ENCODE measurements around the gene KIAA1958. TPM values are rescaled to one million over a fixed set of nuclear protein-coding genes. Genes with fewer than 3 reads are reported as not detected.

KIAA1958 gene
- total and polyA plus RNA-seq, 2 experiments from 2014 or later, result 9.4 to 41.7 TPM

DNA sequence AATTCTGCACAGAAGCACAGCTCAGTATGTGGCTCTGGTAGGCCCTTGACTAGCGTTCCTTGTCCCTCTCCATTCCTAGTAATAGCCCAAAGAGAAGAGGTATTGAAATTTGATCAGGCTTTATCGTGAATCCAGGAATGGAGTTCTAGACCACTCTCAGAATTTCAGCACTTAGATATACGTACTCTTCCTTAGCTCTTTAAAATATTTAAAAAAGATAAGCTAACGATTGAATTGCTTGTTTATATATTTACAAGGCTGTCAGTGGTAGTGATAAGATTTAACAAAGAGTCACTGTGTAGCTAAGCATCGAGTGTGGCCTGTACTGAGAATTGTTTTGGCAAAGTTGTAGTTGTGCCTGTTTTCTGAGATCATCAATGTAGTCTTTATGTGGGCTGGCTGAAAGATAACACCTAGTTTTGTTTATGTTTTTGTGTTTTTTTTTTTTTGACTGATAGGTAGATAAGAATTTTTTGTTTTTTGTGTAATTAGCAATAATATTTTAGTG is 2.5 kb downstream of the KIAA1958 start (continued):
- TF ChIP-seq REST (IDR thresholded peaks at IDR 0.05; ENCODE audit: unreplicated experiment), result no peak
- TF ChIP-seq, protein P1, sequence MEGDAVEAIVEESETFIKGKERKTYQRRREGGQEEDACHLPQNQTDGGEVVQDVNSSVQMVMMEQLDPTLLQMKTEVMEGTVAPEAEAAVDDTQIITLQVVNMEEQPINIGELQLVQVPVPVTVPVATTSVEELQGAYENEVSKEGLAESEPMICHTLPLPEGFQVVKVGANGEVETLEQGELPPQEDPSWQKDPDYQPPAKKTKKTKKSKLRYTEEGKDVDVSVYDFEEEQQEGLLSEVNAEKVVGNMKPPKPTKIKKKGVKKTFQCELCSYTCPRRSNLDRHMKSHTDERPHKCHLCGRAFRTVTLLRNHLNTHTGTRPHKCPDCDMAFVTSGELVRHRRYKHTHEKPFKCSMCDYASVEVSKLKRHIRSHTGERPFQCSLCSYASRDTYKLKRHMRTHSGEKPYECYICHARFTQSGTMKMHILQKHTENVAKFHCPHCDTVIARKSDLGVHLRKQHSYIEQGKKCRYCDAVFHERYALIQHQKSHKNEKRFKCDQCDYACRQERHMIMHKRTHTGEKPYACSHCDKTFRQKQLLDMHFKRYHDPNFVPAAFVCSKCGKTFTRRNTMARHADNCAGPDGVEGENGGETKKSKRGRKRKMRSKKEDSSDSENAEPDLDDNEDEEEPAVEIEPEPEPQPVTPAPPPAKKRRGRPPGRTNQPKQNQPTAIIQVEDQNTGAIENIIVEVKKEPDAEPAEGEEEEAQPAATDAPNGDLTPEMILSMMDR (conservative IDR thresholded peaks at IDR 0.05; ENCODE audit: low read depth in 2 of 2), result no peak
- TF ChIP-seq STAT1 (IDR thresholded peaks at IDR 0.05; ENCODE audit: unreplicated experiment), result no peak
- no peak for TF ChIP-seq ZNF114 (CRISPR knock-in tag; IDR thresholded peaks at IDR 0.05)
- TF ChIP-seq, protein P2, sequence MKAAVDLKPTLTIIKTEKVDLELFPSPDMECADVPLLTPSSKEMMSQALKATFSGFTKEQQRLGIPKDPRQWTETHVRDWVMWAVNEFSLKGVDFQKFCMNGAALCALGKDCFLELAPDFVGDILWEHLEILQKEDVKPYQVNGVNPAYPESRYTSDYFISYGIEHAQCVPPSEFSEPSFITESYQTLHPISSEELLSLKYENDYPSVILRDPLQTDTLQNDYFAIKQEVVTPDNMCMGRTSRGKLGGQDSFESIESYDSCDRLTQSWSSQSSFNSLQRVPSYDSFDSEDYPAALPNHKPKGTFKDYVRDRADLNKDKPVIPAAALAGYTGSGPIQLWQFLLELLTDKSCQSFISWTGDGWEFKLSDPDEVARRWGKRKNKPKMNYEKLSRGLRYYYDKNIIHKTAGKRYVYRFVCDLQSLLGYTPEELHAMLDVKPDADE (IDR thresholded peaks at IDR 0.05), result no peak
- TF ChIP-seq POLR2AphosphoS5 (IDR thresholded peaks at IDR 0.05; ENCODE audit: low read depth), result no peak
- no peak for TF ChIP-seq EZH2phosphoT487 (IDR thresholded peaks at IDR 0.05; ENCODE audit: unreplicated experiment)
- TF ChIP-seq EZH2 (IDR thresholded peaks at IDR 0.05; ENCODE audit: low read depth, unreplicated experiment), result no peak
- TF ChIP-seq CREB1 (CRISPR knock-in tag; IDR thresholded peaks at IDR 0.05; ENCODE audit: low read depth), result no peak
- TF ChIP-seq JUNB (IDR thresholded peaks at IDR 0.05; ENCODE audit: unreplicated experiment), result no peak
- no peak for TF ChIP-seq NANOG (IDR thresholded peaks at IDR 0.05; ENCODE audit: borderline replicate concordance)
- TF ChIP-seq ZNF331 (CRISPR knock-in tag; IDR thresholded peaks at IDR 0.05; ENCODE audit: low read depth), result no peak
